NOMO-1 treated with DMSO at 0.1 percent for 48 hours (cell line): ENCODE results near the gene UVRAG.

ENCODE experiments used
- DNase-seq: peaks from one replicate; lab custom pipeline; 2025; ENCODE audit not compliant: unreplicated experiment; lab: John Stamatoyannopoulos, UW

UVRAG gene

DNA sequence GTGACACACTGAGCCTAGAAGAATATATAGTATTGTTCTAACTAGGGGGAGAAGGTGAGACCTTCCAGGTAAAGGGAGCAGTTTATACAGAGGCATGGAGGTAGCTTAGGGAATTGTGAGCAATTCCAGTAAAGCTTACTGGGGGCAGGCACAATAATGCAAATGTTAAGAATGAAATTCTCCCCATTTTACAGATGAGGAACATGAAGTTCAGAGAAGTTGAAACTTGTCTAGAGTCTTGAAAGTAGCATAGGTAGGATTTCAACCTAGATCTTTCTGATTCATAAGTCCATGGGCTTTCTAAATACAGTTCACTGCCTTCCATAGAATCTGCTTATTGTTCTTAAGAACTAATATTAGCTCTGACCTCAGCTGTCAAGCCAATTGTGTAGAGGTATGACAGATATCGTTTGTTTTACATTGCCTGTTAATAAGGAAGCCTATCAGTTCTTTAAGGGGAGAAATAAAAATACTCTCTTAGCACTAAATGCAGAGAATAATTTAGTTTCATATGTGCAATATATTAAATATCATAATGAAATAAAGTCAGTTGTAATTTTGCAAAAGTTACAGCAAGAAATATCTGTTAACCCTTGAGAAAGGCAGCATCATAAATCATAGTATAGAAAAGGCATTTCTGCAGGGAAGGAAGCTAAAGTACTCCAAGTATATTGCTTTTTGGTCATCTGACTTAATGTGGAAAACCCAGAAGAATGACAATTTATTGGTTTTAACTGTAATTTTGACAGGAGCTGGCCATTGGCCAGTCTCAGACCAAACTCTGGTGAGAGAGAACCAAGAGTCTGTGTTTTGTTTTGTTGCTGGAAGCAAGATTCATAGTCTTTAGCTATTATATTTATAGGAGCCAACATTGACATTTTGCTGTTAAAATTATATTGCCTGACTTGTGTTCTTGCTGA, 181.8 kb downstream of the UVRAG start:
- no peak for DNase-seq

DNA sequence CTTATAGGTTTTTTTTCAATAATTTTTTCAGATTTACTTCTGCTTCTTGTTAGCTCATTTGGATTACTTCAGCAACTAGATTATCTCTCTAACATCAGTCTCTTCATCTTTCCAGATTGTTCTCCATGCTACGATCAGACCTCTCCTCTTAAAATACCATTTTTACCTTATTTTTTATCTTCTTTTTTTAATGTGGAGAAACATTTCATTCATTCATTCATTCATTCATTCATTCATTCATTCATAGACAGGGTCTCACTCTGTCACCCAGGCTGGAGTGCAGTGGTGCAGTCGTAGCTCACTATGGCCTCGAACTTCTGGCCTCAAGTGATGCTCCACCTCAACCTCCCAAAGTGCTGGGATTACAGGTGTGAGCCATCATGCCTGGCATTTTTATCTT, 189.4 kb downstream of the UVRAG start:
- DNase-seq, result no peak

DNA sequence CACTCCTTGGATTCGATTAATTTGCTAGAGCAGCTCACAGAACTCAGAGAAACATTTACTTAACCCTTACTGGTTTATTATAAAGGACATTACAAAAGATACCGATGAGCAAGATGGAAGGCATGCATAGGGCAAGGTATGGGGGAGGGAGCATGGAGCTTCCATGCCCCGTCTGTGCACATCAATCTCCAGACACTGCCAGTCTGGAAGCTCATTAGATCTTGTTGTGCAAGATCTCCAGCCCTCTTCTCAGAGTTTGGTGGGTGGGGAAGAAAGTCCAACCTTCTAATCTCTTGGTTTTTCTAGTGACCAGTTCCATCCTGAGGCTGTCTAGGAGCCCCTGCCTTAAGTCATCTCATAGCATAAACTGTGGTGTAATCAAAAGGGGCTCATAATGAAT, 190.7 kb downstream of the UVRAG start:
- no peak for DNase-seq

DNA sequence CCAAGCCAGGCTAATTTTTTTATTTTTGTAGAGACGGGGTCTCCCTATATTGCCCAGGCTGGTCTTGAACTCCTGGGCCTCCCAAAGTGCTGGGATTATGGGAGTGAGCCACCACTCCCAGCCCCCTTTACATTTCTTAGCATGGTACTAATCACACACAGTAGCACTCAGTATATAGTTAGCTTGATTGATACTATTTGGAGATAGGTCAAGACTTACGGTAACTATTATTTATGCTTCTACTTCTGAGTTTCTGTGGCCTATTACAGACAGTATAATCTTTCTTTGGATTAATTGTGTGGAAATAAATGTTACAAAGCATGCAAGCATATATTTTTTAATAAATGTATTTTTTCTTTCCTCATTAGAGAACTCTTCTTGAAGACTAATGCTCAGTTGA, 192.2 kb downstream of the UVRAG start:
- no peak for DNase-seq

DNA sequence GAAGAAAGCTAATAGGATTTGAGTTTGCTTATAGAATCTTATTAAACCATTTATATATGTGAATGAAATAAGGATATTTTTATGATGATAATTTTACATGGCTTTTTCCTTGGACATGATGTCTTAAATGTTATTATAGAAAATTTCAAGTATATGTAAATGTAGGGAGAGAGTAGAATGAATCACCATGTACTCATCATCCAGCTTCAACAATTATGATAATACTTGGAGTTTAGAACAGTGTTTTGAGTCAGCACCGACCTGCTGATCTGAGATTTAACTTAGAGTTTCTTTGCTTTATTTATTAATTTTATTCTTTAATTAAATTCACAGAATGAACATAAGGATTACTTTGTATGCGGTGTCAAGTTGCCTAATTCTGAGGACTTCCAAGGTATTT, 193.5 kb downstream of the UVRAG start:
- no peak for DNase-seq

DNA sequence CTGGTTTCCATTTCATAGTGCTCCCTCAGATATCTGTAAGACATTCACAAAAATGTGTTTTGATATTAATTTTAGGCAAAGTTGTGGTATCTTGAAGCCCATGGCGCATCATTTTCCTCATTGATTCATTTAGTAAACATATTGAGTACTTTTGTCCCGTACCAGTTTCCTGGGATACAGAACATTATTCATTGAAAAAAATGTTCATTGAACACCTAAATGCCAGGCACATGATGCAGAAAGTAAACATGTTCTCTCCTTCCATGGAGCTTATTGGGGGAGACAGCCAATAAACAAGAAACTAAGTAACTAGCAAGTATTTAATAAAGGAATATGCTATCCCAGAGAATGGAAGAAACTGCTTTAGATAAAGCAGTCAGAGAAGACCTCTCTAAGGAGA, 195.0 kb downstream of the UVRAG start:
- no peak for DNase-seq

DNA sequence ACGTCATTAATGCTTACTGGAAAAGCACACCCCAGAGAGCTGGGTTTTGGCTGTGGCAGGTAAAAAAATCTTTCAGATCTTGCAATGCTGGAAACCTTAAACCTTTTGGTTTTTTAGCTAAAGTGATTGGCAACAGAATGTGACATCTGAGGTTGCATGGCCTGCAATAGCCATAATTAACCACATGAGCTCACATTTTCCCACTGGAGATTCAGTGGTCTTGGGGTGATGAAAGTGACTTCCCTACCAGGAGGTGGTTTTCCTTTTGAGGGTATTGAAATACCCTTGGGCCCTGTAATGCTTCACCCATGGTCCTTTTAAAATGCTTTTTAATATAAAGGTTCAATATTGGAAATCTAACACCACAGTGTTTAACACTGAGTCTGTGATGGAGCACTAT, 198.5 kb downstream of the UVRAG start:
- DNase-seq, result no peak

DNA sequence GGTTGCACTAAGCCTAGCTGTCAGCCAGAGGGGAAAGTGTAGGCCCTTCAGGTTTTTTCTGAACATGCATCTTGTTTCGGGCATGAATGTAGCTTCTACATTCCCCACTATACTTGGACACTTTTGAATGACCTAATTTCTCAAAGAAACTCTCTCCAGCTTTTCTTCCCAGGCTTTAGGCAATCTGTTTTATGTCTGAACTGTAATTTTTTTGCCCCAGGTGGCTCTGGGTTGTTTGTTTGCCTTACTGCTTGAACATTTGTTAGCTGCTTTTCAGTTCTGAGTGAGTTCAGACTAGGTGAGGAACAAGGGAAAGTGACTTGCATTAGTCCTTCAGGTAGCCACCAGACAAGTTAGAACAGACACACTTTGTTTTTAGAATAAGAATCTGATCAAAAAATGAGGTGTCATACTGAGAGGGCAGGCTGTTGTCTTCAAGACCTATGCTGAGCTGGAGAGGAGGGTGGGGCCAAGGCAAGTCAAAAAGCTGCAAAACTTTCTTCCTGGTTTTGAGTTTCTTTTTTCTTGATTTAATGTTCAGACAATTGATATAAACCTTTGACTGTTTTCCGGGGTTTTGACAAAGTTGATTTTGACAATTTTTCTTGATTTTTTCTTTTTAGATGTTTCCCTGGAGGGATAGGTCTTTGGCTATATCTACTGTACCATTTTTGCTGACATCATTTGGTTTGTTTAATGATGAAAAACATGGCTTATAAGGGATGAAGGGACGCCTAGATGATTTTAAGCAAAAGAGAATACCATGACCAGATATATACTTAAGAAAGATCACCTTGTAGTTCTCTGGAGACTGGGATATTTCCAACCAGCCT, 208.4 kb downstream of the UVRAG start:
- DNase-seq, result no peak

DNA sequence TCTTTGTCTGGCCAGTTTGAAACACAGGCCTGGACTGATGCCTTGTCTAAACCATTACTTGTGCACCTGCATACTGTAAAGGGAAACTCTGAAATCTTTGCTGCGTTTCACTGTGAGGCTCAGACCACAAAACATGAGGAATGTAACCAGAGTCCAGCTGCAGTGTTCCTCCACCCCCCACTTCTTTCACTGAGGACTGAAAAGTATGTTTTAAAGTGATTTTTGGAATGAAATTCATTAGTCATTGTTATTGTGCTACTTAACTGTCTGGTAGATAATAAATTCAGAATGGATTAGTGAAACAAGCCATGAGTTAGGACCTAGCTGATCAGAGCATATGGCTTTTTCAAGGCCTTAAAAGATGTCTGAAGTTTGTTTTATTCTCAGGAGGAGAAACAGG, 210.1 kb downstream of the UVRAG start:
- DNase-seq, result no peak

DNA sequence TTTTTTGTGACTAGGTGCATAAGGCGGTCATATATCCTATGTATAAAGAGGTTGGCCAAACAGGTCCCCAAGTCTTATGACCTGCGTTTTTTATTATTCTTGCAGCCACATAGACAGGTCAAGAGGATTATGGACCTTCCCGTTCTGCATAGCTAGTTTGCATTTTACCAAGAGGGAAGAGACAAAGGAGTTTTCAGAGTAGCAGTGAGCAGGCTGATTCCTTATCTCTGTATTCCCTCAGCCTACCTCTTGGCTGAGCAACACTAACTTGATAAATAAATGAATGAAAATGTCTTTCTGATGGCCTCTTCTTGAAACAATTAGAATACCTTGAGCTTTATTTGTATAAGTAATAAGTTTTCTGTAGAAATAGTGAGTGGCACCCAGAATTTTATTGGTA, 210.8 kb downstream of the UVRAG start:
- no peak for DNase-seq

DNA sequence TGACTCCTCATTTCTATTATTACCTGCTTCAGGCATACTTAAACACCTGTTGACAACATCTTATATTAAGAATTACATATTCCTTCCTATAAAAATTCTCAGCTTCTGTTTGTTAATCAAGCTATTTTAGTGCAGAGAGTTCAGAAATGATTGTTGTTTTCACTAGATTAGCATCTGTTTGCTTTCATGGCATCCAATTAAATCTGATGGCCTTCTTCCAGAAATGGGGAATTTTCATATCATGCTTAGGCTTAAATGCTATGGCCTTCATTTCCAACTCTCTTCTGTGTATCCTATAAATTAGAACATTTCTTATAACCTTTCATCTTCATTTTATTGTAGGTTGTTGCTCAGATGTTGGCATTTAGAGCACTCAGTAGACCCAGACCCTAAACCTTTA, 211.3 kb downstream of the UVRAG start:
- DNase-seq, result no peak

DNA sequence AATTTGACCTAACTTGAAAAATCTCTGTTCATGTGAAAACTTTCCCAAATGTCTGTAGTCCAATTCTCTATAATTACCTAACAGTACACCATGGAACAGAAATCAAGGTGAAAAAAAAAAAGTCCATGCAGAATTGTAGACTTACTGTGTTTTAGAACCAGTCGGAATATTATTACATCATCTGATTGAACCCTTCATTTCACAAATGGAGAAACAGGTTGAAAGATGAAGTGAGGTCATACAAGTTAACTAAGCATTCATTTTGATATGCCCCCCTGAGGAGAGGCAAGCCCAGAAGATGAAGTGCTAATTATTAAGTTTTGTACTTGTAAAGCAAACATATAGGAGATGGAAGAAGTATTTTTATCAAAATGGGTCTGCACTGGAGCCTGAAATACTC, 211.9 kb downstream of the UVRAG start:
- no peak for DNase-seq

DNA sequence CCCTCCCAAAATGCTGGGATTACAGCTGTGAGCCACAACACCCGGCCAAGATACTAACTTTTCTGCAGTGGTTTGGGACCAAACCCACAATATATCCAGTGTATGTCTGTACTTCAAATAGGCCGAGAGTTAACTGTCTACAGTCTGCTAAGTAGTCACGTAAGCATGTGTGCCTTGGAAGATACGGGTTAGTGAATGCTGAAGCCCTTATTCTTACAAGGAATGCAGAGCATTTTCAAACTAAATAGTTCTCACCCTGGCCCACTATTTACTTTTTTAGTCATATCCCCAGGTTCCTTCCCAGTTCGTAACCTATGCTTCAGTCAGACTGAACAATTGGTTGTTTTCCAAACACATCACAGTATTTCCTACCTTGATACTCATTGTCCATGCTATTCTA, 215.3 kb downstream of the UVRAG start:
- no peak for DNase-seq

DNA sequence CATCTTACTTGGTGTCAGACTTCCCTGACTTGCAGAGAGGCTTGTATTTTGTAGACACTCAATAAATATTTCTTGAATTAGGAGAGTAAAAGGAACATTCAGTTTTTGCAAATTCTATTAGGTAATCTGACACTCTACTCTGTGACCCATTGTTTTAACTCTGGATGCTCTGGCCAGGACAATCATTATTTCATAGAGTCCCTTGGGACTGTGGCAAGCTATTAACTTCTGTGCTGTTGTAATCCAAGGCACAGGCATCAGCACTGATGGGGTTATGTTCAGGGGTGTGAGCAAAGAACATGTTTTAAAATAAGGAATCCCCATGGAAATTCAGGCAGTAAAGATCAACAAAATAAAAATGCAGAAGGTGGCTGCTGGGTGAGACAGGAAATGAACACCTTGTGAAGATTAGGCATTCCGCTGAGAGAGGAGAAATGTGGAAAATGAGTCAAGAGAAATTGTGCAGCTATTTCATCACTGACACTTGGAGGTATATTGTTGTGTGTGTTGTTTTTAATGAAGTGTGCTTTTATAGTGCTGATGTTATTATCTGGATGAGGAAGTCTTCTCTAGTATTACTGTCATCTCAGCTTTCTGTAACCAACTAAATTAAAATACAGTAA, 216.1 kb downstream of the UVRAG start:
- no peak for DNase-seq

DNA sequence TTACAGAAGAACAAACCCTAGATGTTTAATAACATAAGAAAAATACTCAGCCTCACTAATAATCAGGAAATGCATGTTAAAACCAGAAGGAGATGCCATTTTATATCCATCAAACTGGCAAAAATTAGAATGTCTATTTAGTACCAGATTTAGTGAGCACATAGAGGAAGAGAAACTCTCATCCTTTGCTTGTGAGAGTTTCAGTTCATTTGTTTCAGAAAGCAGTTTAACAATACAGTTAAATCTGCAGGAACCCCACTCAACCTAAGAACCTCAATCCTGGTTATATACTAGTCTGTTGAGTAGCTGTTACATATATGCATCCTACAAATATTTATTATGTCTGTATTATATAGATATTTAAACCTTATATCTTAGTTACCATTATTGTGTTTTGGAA, 218.7 kb downstream of the UVRAG start:
- peak; percentile 35 for DNase-seq

DNA sequence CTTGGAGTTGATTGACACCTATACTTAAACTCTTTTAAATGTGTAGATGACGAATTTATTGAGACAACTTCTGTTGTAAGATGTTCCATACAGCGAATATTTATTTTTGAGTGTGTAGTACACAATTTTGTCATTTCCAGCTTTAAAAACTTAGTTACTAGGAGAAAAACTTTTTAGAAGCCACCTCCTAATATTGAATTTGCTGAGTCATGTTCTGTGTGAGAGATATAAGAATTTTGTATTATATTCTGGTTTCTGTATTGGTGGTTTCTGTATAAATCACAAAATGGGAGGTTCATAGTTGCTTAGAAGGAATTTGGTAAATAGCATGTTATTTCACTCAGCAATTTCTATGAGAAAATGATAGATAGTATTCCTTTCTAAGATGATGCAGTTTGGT, 220.0 kb downstream of the UVRAG start:
- DNase-seq, result no peak

DNA sequence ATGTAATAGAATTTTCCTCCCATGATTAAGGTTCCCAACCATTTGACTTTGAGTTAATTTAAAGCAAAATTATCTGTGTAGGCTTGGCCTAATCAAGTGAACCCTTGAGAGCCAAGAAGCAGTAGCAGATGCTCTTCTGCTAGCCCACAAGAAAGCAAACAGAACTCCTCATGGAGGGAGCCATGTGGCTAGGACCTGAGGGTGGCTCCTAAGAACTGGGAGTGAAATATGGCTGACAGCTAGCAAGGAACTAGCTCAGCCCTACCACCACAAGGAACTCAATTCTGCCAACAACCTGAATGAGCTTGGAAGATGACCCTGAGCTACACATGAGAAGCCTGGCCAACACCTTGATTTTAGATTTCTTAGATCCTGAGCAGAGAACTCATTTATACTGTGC, 223.6 kb downstream of the UVRAG start:
- DNase-seq, result no peak

DNA sequence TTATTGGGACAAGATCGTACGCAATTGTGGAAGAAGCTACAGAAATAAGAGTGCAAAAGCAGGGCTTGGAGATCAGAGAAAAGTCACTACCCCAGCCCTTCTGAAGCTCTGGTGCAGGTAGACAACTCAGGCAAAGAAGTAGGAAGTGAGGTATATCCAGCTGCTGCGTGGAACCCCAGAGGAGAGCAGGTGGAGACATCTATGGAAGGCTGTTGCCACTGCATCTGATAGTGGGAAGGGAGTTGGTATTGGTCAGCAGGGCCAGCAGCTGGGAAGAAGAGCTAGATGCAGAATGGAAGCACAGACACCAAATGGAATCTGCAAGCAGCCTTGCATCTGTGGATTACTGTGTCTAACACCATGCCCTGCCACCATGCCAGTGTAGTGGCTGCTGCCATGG, 226.2 kb downstream of the UVRAG start:
- DNase-seq, result no peak

DNA sequence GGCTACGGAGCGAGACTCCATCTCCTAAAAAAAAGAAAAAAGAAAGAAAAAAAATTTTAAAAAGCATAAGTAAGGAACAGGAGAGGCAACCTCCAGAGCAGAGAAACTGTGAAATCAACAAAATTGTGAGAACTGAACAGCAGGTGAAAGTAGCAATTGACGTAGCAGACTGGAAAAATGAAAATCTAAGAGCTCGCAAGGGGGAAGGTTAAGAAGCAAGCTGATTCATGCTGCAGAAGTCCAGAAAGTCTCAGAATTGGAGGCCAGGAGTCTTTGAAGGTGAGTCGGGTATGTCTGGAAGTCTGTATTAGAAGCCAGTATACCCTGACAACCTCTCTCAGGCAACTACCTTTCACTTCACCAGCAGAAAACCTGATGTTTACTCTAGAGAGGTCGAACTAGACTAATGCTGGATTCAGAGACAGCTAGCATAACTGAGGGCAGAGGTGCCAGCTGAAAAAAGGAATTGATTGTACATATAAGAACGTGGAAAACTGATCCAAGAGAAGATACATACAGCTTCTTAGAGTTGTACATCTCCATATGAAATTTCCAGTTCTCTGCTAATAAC, 229.8 kb downstream of the UVRAG start:
- DNase-seq, result no peak

DNA sequence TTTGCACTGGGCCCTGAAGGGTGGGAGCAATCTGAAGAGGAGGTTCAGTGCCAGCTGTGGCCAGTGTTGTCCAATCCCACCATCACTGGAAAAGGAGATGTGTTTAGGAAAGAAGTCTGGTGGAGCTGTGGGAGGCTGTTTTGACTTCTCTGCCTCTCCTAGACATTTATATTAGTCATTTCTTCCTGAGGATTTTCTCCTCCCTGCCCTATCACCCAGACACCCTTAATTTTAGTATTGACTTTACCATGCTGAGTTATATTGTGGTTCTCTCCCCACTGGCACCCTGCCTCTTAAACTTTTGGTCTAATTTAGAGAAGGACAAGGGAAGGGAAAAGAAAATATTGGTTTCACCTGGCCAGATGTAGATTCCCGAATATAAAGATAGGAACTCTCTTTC, 232.2 kb downstream of the UVRAG start:
- no peak for DNase-seq

DNA sequence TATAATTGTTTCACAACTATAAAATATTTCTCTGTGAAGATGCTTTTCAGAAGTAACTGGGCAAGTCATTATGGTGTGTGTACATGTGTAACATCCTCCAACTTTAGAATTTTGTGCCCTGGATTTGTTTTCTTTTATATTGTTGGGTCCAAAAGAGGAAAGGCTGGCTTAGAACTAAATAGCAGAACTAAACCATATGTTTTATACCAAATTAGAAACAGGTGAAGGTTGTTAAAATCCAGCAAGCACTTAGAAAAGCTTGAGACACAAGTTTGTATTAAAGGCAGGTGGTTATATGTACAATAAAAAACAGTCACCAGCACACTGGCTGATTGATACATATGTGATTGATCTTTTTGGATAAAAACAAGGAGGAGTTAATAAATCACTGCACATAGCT, 232.8 kb downstream of the UVRAG start:
- DNase-seq, result no peak

DNA sequence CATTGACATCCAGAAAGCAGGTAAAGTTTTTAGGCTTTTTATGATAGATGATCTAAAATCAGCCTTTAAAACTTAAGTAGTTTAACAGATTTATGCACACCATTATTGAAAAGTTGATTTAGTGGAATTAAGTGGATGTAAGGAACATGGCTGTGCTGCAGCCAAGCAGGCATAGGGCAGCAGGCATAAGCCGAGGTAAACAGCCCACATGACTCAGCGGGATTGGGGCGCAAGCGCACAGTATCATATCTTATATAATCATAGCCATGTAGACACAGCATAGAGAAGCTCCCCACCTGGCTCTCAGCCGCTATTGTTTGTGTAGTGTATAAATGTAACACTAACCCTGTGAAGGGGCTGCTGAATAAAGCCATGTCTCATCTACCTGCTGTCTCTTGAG, 233.8 kb downstream of the UVRAG start:
- no peak for DNase-seq
